Karpas-422 (cell line): ENCODE results near the gene VSX2. TPM values are rescaled to one million over a fixed set of nuclear protein-coding genes. Genes with fewer than 3 reads are reported as not detected.

Source experiments
- DNase-seq: peaks from one replicate; pipeline ENCODE4 v3.0.0-alpha.2; 2015
- H2AFZ ChIP-seq: fragments of 200-600 bp; sonication (generic); 2 replicates; pipeline ENCODE4 v1.6.1; 2014; ENCODE audit warnings: antibody characterized with exemption, low read length, mixed read lengths
- H3K27ac ChIP-seq: fragments of 200-600 bp; sonication (generic); 2 replicates; pipeline ENCODE4 v1.5.1; 2014; ENCODE audit warnings: mild to moderate bottlenecking, low read length, moderate library complexity
- H3K27me3 ChIP-seq: fragments of 200-600 bp; sonication (generic); 2 replicates; pipeline ENCODE4 v1.6.1; 2014; ENCODE audit warnings: low read length, mixed read lengths
- H3K36me3 ChIP-seq: fragments of 200-600 bp; sonication (generic); 2 replicates; pipeline ENCODE4 v1.6.1; 2014; ENCODE audit warnings: low read length, mixed read lengths; ENCODE audit not compliant: insufficient read depth
- H3K4me1 ChIP-seq: fragments of 200-600 bp; sonication (generic); 2 replicates; pipeline ENCODE4 v1.6.1; 2014; ENCODE audit warnings: mild to moderate bottlenecking, low read length, mixed read lengths
- H3K4me2 ChIP-seq: fragments of 200-600 bp; sonication (generic); 2 replicates; pipeline ENCODE4 v1.6.1; 2014; ENCODE audit warnings: low read length, low read depth, mild to moderate bottlenecking; ENCODE audit not compliant: poor library complexity, severe bottlenecking
- H3K4me3 ChIP-seq: fragments of 200-600 bp; sonication (generic); 2 replicates; pipeline ENCODE4 v1.5.1; 2014; ENCODE audit warnings: mild to moderate bottlenecking, antibody characterized with exemption, low read length, mixed read lengths
- H3K79me2 ChIP-seq: fragments of 200-600 bp; sonication (generic); 2 replicates; pipeline ENCODE4 v1.6.1; 2014; ENCODE audit warnings: mild to moderate bottlenecking, low read length, mixed read lengths
- H3K9ac ChIP-seq: fragments of 200-600 bp; sonication (generic); 2 replicates; pipeline ENCODE4 v1.6.0; 2014; ENCODE audit warnings: low read length
- H3K9me2 ChIP-seq: fragments of 200-600 bp; sonication (generic), shearing (Covaris generic); replicated peaks from 2 replicates; pipeline ENCODE4 v1.6.0; 2014; ENCODE audit warnings: mild to moderate bottlenecking, low read length, moderate library complexity; ENCODE audit not compliant: insufficient read depth
- H3K9me3 ChIP-seq: fragments of 300-700, 200-600 bp; sonication (generic); 2 replicates; pipeline ENCODE4 v1.6.1; 2014; ENCODE audit warnings: low read length, mixed read lengths
- H4K20me1 ChIP-seq: fragments of 200-600 bp; sonication (generic); 2 replicates; pipeline ENCODE4 v1.6.1; 2014; ENCODE audit warnings: mild to moderate bottlenecking, antibody characterized with exemption, low read length, low read depth; ENCODE audit not compliant: insufficient read depth
- total RNA-seq: library from RNA; depleted of rRNA; stranded (reverse); fragments of >200 nt; shearing (Covaris generic); gene quantifications from 2 replicates; pipeline ENCODE4 v1.2.3, GENCODE V29; 2014; ENCODE audit warnings: low replicate concordance

VSX2 gene
- total RNA-seq, 1 experiment from 2014 or later, result not detected

DNA sequence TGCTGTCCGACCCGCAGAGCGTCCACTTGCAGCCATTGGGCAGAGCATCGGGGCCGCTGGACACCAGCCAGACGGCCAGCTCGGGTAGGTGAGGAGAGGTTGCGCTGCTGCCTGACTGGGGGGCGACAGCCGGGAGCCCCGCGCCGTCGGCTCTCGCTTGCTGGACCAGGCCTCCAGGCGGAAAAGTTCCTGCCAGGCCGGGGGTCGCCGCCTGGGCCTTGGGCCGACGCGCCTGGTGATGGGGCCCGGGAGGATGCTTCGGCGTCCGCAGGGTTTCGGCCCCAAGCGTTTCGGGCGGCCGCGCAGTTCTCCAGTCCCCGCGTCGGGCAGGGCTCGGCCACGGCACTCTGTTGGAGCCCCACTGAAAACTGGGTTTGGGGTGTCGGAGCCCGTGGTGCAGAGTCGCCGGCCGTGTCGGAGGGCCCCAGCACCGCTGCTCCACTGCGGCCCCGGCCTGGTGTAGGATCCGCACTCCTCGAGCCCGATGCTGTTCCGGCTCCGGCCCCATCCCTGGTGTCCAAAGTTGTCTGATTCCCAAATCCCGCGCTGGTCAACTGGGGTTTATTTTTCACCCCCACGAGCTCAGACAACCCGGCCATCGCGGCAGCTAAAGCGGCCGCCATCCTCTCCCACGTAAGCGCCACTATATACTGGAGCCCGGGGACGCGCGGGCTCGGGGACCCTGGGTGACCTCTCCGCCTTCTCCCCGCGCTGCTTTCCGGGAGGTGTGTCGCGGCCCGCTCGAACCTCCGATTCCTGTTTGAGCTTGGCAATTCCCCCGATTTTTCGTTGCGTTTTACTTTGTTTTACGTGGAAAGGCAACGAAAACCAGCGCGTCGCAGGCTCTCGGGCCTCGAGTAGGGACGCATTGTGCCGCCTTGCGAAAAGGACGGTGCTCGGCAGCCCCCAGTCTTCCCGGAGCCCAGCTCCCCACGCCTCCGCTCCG is 872 bp downstream of the VSX2 start:
- H3K4me3 ChIP-seq, result no peak overlapping the region
- DNase-seq, result no peak
- no peaks in the 10 kb centered on the region for H3K79me2 ChIP-seq
- H3K27ac ChIP-seq, result no peak overlapping the region
- no peaks in the 10 kb centered on the region for H3K9me3 ChIP-seq
- H2AFZ ChIP-seq, result no peak overlapping the region
- H3K9me2 ChIP-seq, result no peaks in the 10 kb centered on the region
- no peaks in the 10 kb centered on the region for H3K27me3 ChIP-seq
- no peaks in the 10 kb centered on the region for H3K4me1 ChIP-seq
- no peak overlapping the region for H3K9ac ChIP-seq
- H4K20me1 ChIP-seq, result no peaks in the 10 kb centered on the region
- no peaks in the 10 kb centered on the region for H3K36me3 ChIP-seq
- H3K4me2 ChIP-seq, result no peak overlapping the region

- Histone ChIP-seq H3K9ac (no peak overlapping the region), H3K36me3 (no peaks in the 10 kb centered on the region), H3K4me2 (no peak overlapping the region), H4K20me1 (no peaks in the 10 kb centered on the region), H3K27ac (no peak overlapping the region), H2AFZ (no peak overlapping the region), H3K79me2 (no peaks in the 10 kb centered on the region), H3K4me1 (no peaks in the 10 kb centered on the region), H3K9me2 (no peaks in the 10 kb centered on the region), H3K9me3 (no peaks in the 10 kb centered on the region), H3K4me3 (no peak overlapping the region), H3K27me3 (no peaks in the 10 kb centered on the region)
- no peak for DNase-seq
These were observed 1.8 kb downstream of the VSX2 start for GRCh38 chr14:74240794-74241651.

GRCh38 chr14:74241652-74242017 is 2.4 kb downstream of the VSX2 start:
- H3K9ac ChIP-seq, result no peak overlapping the region

DNA sequence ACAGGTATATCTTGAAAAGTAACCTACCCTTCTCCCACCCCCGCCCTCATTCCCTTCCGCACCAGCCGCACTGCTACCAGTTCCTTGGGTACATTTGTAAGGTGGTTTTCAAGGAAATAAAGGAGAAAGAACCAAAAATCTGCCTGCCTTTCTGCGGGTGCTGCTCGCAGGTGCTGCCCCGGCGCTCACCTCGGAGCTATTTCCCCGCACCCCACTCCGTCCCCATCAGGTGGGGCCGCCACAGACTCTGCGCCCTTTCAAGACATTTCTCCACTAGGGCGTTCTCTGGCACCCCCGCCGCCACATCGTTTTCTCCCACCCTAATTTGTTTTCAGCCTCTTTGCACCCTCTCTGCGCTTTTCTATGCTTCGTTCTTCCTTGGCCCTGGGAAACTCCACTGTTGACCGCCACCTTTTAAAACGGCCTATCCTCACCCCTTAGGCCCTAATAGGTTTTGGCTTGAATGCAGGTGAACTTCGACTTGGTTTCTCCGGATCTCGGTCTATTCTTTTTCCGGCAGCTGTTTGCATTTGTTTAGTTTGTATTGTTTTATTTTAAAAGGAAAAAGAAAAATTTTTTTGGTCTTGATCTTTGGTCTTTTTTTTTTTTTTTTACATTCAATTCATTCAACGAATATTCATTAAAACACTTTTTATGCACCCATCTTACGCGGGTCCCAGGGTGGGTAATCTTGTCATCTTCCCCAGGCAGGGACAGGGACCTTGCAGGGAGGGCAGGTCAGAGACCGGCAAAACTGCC is 3.0 kb downstream of the VSX2 start:
- Histone ChIP-seq H3K4me1 (no peaks in the 10 kb centered on the region), H3K79me2 (no peaks in the 10 kb centered on the region), H4K20me1 (no peaks in the 10 kb centered on the region), H3K9me3 (no peaks in the 10 kb centered on the region), H2AFZ (no peak overlapping the region), H3K4me3 (no peak overlapping the region), H3K36me3 (no peaks in the 10 kb centered on the region), H3K9me2 (no peaks in the 10 kb centered on the region), H3K27ac (no peak overlapping the region), H3K27me3 (no peaks in the 10 kb centered on the region), H3K9ac (no peak overlapping the region), H3K4me2 (no peak overlapping the region)
- DNase-seq, result no peak

More at GRCh38 chr14:74241652-74242017, 2.4 kb downstream of the VSX2 start:
- no peaks in the 10 kb centered on the region for H3K4me1 ChIP-seq
- no peak for DNase-seq
- H3K27ac ChIP-seq, result no peak overlapping the region
- H3K27me3 ChIP-seq, result no peaks in the 10 kb centered on the region
- H3K4me3 ChIP-seq, result no peak overlapping the region
- no peaks in the 10 kb centered on the region for H3K9me3 ChIP-seq
- no peaks in the 10 kb centered on the region for H3K79me2 ChIP-seq
- no peak overlapping the region for H3K4me2 ChIP-seq
- H3K9me2 ChIP-seq, result no peaks in the 10 kb centered on the region
- H2AFZ ChIP-seq, result no peak overlapping the region
- no peaks in the 10 kb centered on the region for H4K20me1 ChIP-seq
- H3K36me3 ChIP-seq, result no peaks in the 10 kb centered on the region

GRCh38 chr14:74242780-74243042 is 3.5 kb downstream of the VSX2 start:
- Histone ChIP-seq H3K27ac (no peak overlapping the region), H4K20me1 (no peaks in the 10 kb centered on the region), H3K4me1 (no peaks in the 10 kb centered on the region), H3K9me3 (no peaks in the 10 kb centered on the region), H3K79me2 (no peaks in the 10 kb centered on the region), H3K9me2 (no peaks in the 10 kb centered on the region), H2AFZ (no peak overlapping the region), H3K27me3 (no peaks in the 10 kb centered on the region), H3K4me2 (no peak overlapping the region), H3K4me3 (no peak overlapping the region), H3K9ac (no peak overlapping the region), H3K36me3 (no peaks in the 10 kb centered on the region)
- DNase-seq, result no peak

- H3K9me3 ChIP-seq, result no peaks in the 10 kb centered on the region
- no peaks in the 10 kb centered on the region for H3K79me2 ChIP-seq
- no peaks in the 10 kb centered on the region for H3K4me1 ChIP-seq
- no peak overlapping the region for H2AFZ ChIP-seq
- H3K4me2 ChIP-seq, result no peak overlapping the region
- no peaks in the 10 kb centered on the region for H3K9me2 ChIP-seq
- H3K36me3 ChIP-seq, result no peaks in the 10 kb centered on the region
- H4K20me1 ChIP-seq, result no peaks in the 10 kb centered on the region
- no peak overlapping the region for H3K9ac ChIP-seq
- no peak overlapping the region for H3K4me3 ChIP-seq
- no peaks in the 10 kb centered on the region for H3K27me3 ChIP-seq
- no peak for DNase-seq
- H3K27ac ChIP-seq, result no peak overlapping the region
These were observed 3.8 kb downstream of the VSX2 start for GRCh38 chr14:74243051-74243450.

DNA sequence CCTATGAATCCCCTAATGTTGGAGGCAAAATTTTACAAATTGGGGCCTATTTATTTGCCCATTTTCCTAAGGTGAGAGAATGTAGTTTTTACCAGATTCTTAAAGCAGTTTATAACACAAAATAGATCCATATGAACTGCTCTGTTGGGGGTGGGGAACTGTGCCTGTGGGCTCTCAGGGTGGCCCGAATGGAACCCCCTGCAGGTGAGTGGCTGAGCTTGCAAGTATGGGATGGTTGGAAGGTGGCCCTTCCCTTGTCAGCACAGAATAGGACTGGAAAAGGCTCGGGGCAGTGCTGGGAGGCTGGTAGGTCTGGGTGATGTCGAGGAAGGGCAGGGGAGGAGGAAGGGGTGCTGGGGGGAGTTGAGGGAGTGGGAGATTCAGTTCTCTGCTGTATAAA is 4.9 kb downstream of the VSX2 start:
- Histone ChIP-seq H3K27me3 (no peaks in the 10 kb centered on the region), H3K4me1 (no peaks in the 10 kb centered on the region), H3K4me3 (no peak overlapping the region), H4K20me1 (no peaks in the 10 kb centered on the region), H3K4me2 (no peak overlapping the region), H3K9me2 (no peaks in the 10 kb centered on the region), H3K9me3 (no peaks in the 10 kb centered on the region), H3K27ac (no peak overlapping the region), H2AFZ (no peak overlapping the region), H3K36me3 (no peaks in the 10 kb centered on the region), H3K79me2 (no peaks in the 10 kb centered on the region), H3K9ac (no peak overlapping the region)
- DNase-seq, result peak; percentile 64

DNA sequence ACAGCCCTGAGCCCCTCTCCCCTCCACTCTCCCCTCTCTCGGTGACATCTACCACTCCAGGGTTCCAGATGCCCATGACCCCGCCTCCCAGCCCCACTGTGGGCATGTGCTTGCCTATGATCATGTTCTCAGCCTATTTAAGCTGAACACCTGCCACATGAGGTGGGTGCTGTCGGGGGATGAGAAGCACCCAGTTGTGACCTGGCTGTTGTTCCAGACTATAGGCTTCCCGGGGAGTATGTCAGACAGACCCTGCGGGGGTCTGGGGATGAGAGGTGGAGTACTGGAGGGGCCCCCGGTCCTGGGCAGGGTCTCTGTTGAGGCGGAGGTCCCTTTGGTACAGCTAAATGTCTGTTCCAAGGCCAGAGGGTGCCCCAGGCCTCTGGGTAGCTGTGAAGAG is 6.0 kb downstream of the VSX2 start:
- Histone ChIP-seq H3K79me2 (no peaks in the 10 kb centered on the region), H3K36me3 (no peaks in the 10 kb centered on the region), H3K4me1 (no peaks in the 10 kb centered on the region), H3K4me2 (no peak overlapping the region), H2AFZ (no peak overlapping the region), H3K9me3 (no peaks in the 10 kb centered on the region), H3K9ac (no peak overlapping the region), H3K27me3 (no peaks in the 10 kb centered on the region), H4K20me1 (no peaks in the 10 kb centered on the region), H3K27ac (no peak overlapping the region), H3K9me2 (no peaks in the 10 kb centered on the region), H3K4me3 (no peak overlapping the region)
- DNase-seq, result no peak
